Muscle of leg (tissue), 11 donors: ENCODE results near the gene LHCGR. TPM values are rescaled to one million over a fixed set of nuclear protein-coding genes. Genes with fewer than 3 reads are reported as not detected.
"Not testable (repeated sequence)": the region's sequence is repeated elsewhere in the genome, so short reads cannot be mapped to it uniquely, and the experiment has no call there.

Experiments
- DNase-seq: peaks from one replicate; pipeline ENCODE4 v3.0.0; 2013
- H3K27ac ChIP-seq: one replicate; pipeline ENCODE4 v1.5.1; 2013; ENCODE audit warnings: mild to moderate bottlenecking, low read length, control low read depth
- H3K27me3 ChIP-seq: one replicate; pipeline ENCODE4 v1.6.1; 2013; ENCODE audit warnings: low read length; ENCODE audit not compliant: control insufficient read depth, insufficient read depth
- H3K36me3 ChIP-seq: one replicate; pipeline ENCODE4 v1.6.1; 2013; ENCODE audit warnings: low read length; ENCODE audit not compliant: control insufficient read depth, insufficient read depth
- H3K4me1 ChIP-seq: one replicate; pipeline ENCODE4 v1.6.1; 2013; ENCODE audit warnings: low read length; ENCODE audit not compliant: control insufficient read depth, insufficient read depth
- H3K4me3 ChIP-seq: one replicate; pipeline ENCODE4 v1.5.1; 2013; ENCODE audit warnings: low read length, control low read depth
- H3K9me3 ChIP-seq: replicated peaks from 2 replicates; pipeline ENCODE4 v1.6.1; 2013; ENCODE audit warnings: low read depth, low read length; ENCODE audit not compliant: control insufficient read depth
- WGBS: methylation state at CpG from one replicate; pipeline ENCODE4 v1.1.5; 2013; ENCODE audit warnings: missing lambda C conversion rate; ENCODE audit not compliant: insufficient coverage; 5-methylcytosine and 5-hydroxymethylcytosine counted together
- polyA plus RNA-seq, 8 donors: library from polyadenylated mRNA; unstranded; fragments of 120-200 nt; gene quantifications; one replicate each; pipeline versions ENCODE4 v1.2.1 to v1.2.3, GENCODE V29; 2013; ENCODE audit warnings: inconsistent platforms in 1 of 8, low replicate concordance in 1 of 8; ENCODE audit not compliant: insufficient read length in 8 of 8, insufficient read depth in 1 of 8
- total RNA-seq: library from RNA; stranded (reverse); fragments of 120-200 nt; gene quantifications from one replicate; pipeline ENCODE4 v1.2.4, GENCODE V29; 2013

Gene LHCGR
- total and polyA plus RNA-seq, 9 donors: 0.04 to 0.44 (median 0.12) TPM

- Histone ChIP-seq H3K27ac (no peak overlapping the region), H3K9me3 (no peaks in the 10 kb centered on the region), H3K4me1 (peaks cover 4% of the 10 kb centered on the region), H3K27me3 (no peaks in the 10 kb centered on the region), H3K36me3 (no peaks in the 10 kb centered on the region), H3K4me3 (no peak overlapping the region)
- DNase-seq: peak; percentile 75
- WGBS: 20% methylated on average over 1 of the region's 2 CpGs
Measured at GRCh38 chr2:48749291-48750127, 6.0 kb downstream of the LHCGR start.

- DNase-seq: no peak
- Histone ChIP-seq H3K27me3 (no peaks in the 10 kb centered on the region), H3K27ac (no peak overlapping the region), H3K4me3 (no peak overlapping the region), H3K36me3 (no peaks in the 10 kb centered on the region), H3K4me1 (peaks cover 4% of the 10 kb centered on the region), H3K9me3 (no peaks in the 10 kb centered on the region)
- 75% methylated on average over 3 of the region's 6 CpGs for WGBS
Measured at GRCh38 chr2:48747319-48747718, 8.2 kb downstream of the LHCGR start.

DNA sequence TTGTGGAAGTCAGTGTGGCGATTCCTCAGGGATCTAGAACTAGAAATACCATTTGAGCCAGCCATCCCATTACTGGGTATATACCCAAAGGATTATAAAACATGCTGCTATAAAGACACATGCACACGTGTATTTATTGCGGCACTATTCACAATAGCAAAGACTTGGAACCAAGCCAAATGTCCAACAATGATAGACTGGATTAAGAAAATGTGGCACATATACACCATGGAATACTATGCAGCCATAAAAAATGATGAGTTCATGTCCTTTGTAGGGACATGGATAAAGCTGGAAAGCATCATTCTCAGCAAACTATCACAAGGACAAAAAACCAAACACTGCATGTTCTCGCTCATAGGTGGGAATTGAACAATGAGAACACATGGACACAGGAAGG lies 16.3 kb downstream of the LHCGR start:
- not testable (repeated sequence) for DNase-seq, H3K4me1 ChIP-seq, H3K36me3 ChIP-seq, H3K4me3 ChIP-seq, H3K9me3 ChIP-seq, H3K27ac ChIP-seq, H3K27me3 ChIP-seq
- no CpG with 5 or more reads among the region's 4 CpGs for WGBS

- 38% methylated on average over 1 of the region's 2 CpGs for WGBS
- no peak overlapping the region for H3K4me3 ChIP-seq
Measured at GRCh38 chr2:48738806-48739205, 16.7 kb downstream of the LHCGR start.

DNA sequence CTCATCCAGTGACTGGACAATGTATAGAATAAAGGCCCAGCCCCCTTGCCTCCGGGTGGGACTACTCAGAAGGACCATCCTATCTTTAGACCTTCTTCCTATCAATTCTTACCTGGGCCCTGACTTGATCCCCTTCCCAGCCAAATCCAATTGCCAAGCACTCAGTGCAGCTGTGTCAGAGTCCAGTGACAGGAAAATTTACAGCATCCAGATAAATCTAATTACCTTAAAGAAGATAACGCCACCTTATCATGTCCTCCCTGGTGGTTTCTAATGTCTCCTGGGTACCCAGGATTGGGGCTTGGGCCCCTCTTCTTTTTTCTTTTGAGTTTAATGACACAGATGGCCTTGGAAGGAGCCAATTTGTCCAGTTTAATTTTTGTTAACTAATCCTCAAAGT lies 19.3 kb downstream of the LHCGR start:
- Histone ChIP-seq H3K36me3 (no peaks in the 10 kb centered on the region), H3K9me3 (no peaks in the 10 kb centered on the region), H3K27ac (no peak overlapping the region), H3K27me3 (no peaks in the 10 kb centered on the region), H3K4me3 (no peak overlapping the region), H3K4me1 (peaks cover 2% of the 10 kb centered on the region)
- DNase-seq: no peak
- WGBS: 67% methylated on average over 1 of the region's 2 CpGs

More at GRCh38 chr2:48738806-48739205, 16.7 kb downstream of the LHCGR start:
- Histone ChIP-seq H3K27me3 (no peaks in the 10 kb centered on the region), H3K9me3 (no peaks in the 10 kb centered on the region), H3K27ac (no peak overlapping the region), H3K36me3 (no peaks in the 10 kb centered on the region), H3K4me1 (no peaks in the 10 kb centered on the region)
- no peak for DNase-seq

GRCh38 chr2:48734576-48735303 lies 20.8 kb downstream of the LHCGR start:
- H3K4me1 ChIP-seq: peaks cover 2% of the 10 kb centered on the region
- H3K27ac ChIP-seq: no peak overlapping the region
- H3K36me3 ChIP-seq: no peaks in the 10 kb centered on the region
- WGBS: 100% methylated on average over 1 of the region's 5 CpGs
- DNase-seq: no peak
- no peaks in the 10 kb centered on the region for H3K27me3 ChIP-seq
- no peak overlapping the region for H3K4me3 ChIP-seq
- no peaks in the 10 kb centered on the region for H3K9me3 ChIP-seq

DNA sequence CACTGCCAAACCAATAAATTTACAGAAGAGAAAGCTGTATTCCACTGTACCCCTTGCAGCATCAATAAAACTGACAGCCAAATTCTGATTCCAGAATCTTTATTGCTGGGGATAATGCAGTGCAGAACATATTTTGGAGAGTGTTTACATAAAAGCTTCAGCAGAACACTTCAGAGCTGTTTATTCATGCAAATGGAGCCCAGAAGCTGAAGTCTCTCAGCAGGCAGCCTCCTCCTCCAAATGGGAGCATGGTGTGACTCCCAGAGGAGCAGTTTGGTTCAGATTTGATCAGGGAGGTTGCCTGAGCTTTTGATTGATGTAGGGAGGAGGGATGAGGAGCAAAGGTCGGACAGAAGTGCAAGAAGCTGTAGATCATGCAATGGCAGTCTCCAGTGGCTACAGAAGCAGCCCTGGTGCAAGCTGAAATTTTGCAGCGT lies 22.4 kb downstream of the LHCGR start:
- H3K27ac ChIP-seq: no peak overlapping the region
- 13% methylated on average over 1 of the region's 2 CpGs for WGBS
- peak; percentile 49 for DNase-seq
- no peaks in the 10 kb centered on the region for H3K36me3 ChIP-seq
- H3K27me3 ChIP-seq: no peaks in the 10 kb centered on the region
- H3K9me3 ChIP-seq: no peaks in the 10 kb centered on the region
- H3K4me3 ChIP-seq: no peak overlapping the region
- H3K4me1 ChIP-seq: peaks cover 2% of the 10 kb centered on the region

DNA sequence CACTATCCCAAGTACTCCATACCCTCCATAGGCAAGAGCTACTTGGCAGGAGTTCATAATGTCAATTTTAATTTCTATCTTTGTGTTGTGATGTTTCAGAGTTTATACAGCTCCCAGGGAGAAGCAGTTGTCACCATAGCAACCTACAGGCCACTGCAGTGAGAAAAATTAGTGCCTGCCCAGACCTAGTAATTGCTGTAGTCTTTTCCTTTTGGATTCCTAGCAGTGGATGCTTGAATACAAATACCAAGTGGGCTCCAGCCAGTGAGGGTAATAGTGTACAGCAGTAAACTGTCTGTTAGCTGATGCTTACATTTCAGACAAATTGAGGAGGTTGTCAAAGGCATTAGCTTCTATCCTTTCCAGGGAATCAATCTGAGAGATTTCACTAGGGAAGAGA lies 26.7 kb downstream of the LHCGR start:
- Histone ChIP-seq H3K36me3 (no peaks in the 10 kb centered on the region), H3K4me3 (no peak overlapping the region), H3K27ac (no peak overlapping the region), H3K4me1 (peaks cover 2% of the 10 kb centered on the region), H3K9me3 (no peaks in the 10 kb centered on the region), H3K27me3 (no peaks in the 10 kb centered on the region)
- no peak for DNase-seq

- Histone ChIP-seq H3K9me3 (no peaks in the 10 kb centered on the region), H3K27ac (no peak overlapping the region), H3K4me1 (peaks cover 2% of the 10 kb centered on the region), H3K4me3 (no peak overlapping the region), H3K36me3 (no peaks in the 10 kb centered on the region), H3K27me3 (no peaks in the 10 kb centered on the region)
- WGBS: 60% methylated on average over 1 of the region's 2 CpGs
- DNase-seq: no peak
Measured at GRCh38 chr2:48728295-48728694, 27.2 kb downstream of the LHCGR start.

DNA sequence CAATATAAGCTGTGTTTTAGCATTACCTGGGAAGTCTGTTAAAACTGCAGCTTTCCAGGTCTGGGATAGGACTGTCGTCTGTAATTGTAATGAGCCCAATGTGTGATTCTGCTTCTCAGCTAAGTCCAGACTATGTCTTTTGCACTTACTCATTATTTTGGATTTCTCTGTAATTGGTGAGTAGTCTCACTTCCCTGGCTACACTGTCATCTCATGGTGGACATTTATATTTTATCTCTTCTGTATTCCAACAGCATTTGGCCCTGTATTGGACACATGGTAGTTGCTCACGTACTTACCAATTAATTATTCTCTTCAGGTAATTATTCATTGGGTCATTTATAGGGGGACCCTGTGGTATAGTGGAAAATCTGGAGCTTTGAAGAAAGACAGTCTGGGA lies 28.0 kb downstream of the LHCGR start:
- H3K27me3 ChIP-seq: no peaks in the 10 kb centered on the region
- H3K36me3 ChIP-seq: no peaks in the 10 kb centered on the region
- H3K4me3 ChIP-seq: no peak overlapping the region
- no peaks in the 10 kb centered on the region for H3K9me3 ChIP-seq
- no peaks in the 10 kb centered on the region for H3K4me1 ChIP-seq
- DNase-seq: peak; percentile 29
- no peak overlapping the region for H3K27ac ChIP-seq
- no CpG with 5 or more reads among the region's 2 CpGs for WGBS
